ENCODE results near the gene KMO.

Gene KMO

DNA sequence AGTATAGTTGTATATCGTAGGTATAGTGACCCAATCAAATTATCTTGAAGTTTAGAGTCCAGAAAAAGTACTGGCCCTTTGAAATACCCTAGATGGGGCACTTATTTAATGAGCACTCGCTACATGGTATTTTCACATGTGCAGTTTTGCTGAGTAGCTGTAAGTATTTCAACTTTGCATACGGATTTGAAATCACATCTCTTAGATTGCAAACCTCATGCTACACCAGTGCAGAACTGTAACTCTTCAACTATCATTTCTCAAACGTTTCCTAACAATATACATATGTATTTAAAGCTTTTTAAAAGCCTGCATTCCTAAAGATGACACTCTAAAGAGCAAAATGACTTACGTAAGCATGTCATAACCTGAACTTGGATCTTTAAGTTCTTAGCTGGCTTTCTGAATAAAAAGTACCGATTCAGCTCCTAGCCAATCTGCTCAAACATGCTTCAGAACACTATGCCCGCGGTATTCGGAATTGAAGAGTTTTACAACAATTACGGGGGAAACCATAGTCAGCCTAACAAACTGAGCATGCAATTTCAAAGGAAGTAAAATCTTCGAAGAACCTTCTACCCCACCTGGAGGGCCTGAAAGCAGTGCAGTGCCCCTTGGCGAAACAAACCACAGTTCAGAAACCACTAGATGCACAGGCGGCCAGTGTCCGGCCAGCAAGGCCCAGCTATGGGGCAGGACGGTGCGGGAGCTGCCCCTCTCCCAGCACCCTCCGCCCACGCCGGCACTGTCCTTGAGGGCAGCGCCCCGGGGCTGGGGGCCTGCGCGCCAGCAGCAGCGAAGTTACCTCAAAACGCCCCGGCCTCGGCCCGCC, 13.5 kb upstream of the KMO start:
- peaks cover 48% of the 10 kb centered on the region for H3K79me2 ChIP-seq (ENCODE audit: control insufficient read depth, insufficient read depth, low read length, unreplicated experiment)
- H3K4me1 ChIP-seq (ENCODE audit: control insufficient read depth, insufficient read depth, low read length, unreplicated experiment) = peaks cover 10% of the 10 kb centered on the region
- peak overlapping the region; percentile 97 for H3K4me3 ChIP-seq (ENCODE audit: low read depth, low read length)
- H3K36me3 ChIP-seq (ENCODE audit: insufficient read depth, low read length) = peaks cover 5% of the 10 kb centered on the region
- H2AFZ ChIP-seq (ENCODE audit: low read length, unreplicated experiment) = peak overlapping the region; percentile 81
- H3K27ac ChIP-seq (ENCODE audit: low read depth, low read length) = peak overlapping the region; percentile 57
- 0 out of 2 replicates have a peak, but pooled peaks cover 5% of the 10 kb centered on the region for H3K27me3 ChIP-seq (ENCODE audit: insufficient read depth, low read length)

- H3K4me1 ChIP-seq (ENCODE audit: control insufficient read depth, insufficient read depth, low read length, unreplicated experiment) = peaks cover 10% of the 10 kb centered on the region
- H3K27me3 ChIP-seq (ENCODE audit: insufficient read depth, low read length) = 0 out of 2 replicates have a peak, but pooled peaks cover 5% of the 10 kb centered on the region
- H3K79me2 ChIP-seq (ENCODE audit: control insufficient read depth, insufficient read depth, low read length, unreplicated experiment) = peaks cover 43% of the 10 kb centered on the region
- peak within 1 kb of the TSS; percentile 96 for H2AFZ ChIP-seq (ENCODE audit: low read length, unreplicated experiment)
- peak within 1 kb of the TSS; percentile 57 for H3K27ac ChIP-seq (ENCODE audit: low read depth, low read length)
- H3K36me3 ChIP-seq (ENCODE audit: insufficient read depth, low read length) = peaks cover 5% of the 10 kb centered on the region
- H3K4me3 ChIP-seq (ENCODE audit: low read depth, low read length) = peak within 1 kb of the TSS; percentile 97
These were observed 12.7 kb upstream of the KMO start, which contains the start of gene FH for GRCh38 chr1:241519308-241520079. Gene FH, minus strand, starts transcription at chr1:241519755. Its CDS starts 33 bp downstream, at chr1:241519722.

DNA sequence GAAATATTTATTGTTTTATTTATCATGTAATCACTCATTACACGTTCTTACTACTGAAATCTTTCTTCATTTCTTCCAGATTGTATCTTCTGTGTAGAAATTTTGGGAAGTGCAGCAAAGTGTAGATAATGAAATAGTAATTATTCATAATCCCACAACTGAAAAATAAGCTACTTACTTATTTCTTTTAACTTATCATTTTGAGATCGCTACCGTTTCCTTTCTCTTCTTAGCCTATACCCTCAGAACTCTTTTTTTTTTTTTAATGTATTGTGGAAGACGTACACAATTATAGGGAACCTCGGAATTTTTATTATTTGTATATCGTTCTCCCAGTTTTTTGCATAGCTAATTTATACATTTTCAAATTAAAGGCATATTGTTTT, 12.1 kb upstream of the KMO start:
- Histone ChIP-seq H3K4me1 (ENCODE audit: control insufficient read depth, insufficient read depth, low read length, unreplicated experiment) (peaks cover 10% of the 10 kb centered on the region), H3K27ac (ENCODE audit: low read depth, low read length) (peak overlapping the region; percentile 29), H3K79me2 (ENCODE audit: control insufficient read depth, insufficient read depth, low read length, unreplicated experiment) (peaks cover 37% of the 10 kb centered on the region), H3K4me3 (ENCODE audit: low read depth, low read length) (peak overlapping the region; percentile 97), H3K27me3 (ENCODE audit: insufficient read depth, low read length) (0 out of 2 replicates have a peak, but pooled peaks cover 5% of the 10 kb centered on the region), H3K36me3 (ENCODE audit: insufficient read depth, low read length) (peaks cover 5% of the 10 kb centered on the region), H2AFZ (ENCODE audit: low read length, unreplicated experiment) (peak overlapping the region; percentile 96)

- 0 out of 2 replicates have a peak, but pooled peaks cover 5% of the 10 kb centered on the region for H3K27me3 ChIP-seq (ENCODE audit: insufficient read depth, low read length)
- H3K27ac ChIP-seq (ENCODE audit: low read depth, low read length) = no peak overlapping the region
- H2AFZ ChIP-seq (ENCODE audit: low read length, unreplicated experiment) = no peak overlapping the region
- no peaks in the 10 kb centered on the region for H3K36me3 ChIP-seq (ENCODE audit: insufficient read depth, low read length)
- H3K79me2 ChIP-seq (ENCODE audit: control insufficient read depth, insufficient read depth, low read length, unreplicated experiment) = peaks cover 25% of the 10 kb centered on the region
- H3K4me1 ChIP-seq (ENCODE audit: control insufficient read depth, insufficient read depth, low read length, unreplicated experiment) = peaks cover 10% of the 10 kb centered on the region
- H3K4me3 ChIP-seq (ENCODE audit: low read depth, low read length) = no peak overlapping the region
These were observed 10.5 kb upstream of the KMO start for GRCh38 chr1:241521718-241522117.

GRCh38 chr1:241525026-241525425, 7.2 kb upstream of the KMO start:
- Histone ChIP-seq H3K27ac (ENCODE audit: low read depth, low read length) (no peak overlapping the region), H3K79me2 (ENCODE audit: control insufficient read depth, insufficient read depth, low read length, unreplicated experiment) (no peaks in the 10 kb centered on the region), H3K27me3 (ENCODE audit: insufficient read depth, low read length) (0 out of 2 replicates have a peak, but pooled peaks cover 5% of the 10 kb centered on the region), H3K4me3 (ENCODE audit: low read depth, low read length) (no peak overlapping the region), H3K4me1 (ENCODE audit: control insufficient read depth, insufficient read depth, low read length, unreplicated experiment) (no peaks in the 10 kb centered on the region), H2AFZ (ENCODE audit: low read length, unreplicated experiment) (no peak overlapping the region), H3K36me3 (ENCODE audit: insufficient read depth, low read length) (no peaks in the 10 kb centered on the region)

GRCh38 chr1:241527146-241527545, 5.0 kb upstream of the KMO start:
- Histone ChIP-seq H3K79me2 (ENCODE audit: control insufficient read depth, insufficient read depth, low read length, unreplicated experiment) (no peaks in the 10 kb centered on the region), H3K4me1 (ENCODE audit: control insufficient read depth, insufficient read depth, low read length, unreplicated experiment) (no peaks in the 10 kb centered on the region), H3K27me3 (ENCODE audit: insufficient read depth, low read length) (0 out of 2 replicates have a peak, but pooled peaks cover 5% of the 10 kb centered on the region), H3K36me3 (ENCODE audit: insufficient read depth, low read length) (no peaks in the 10 kb centered on the region), H3K4me3 (ENCODE audit: low read depth, low read length) (no peak overlapping the region), H2AFZ (ENCODE audit: low read length, unreplicated experiment) (no peak overlapping the region), H3K27ac (ENCODE audit: low read depth, low read length) (no peak overlapping the region)

- Histone ChIP-seq H3K27ac (ENCODE audit: low read depth, low read length) (peak overlapping the region; percentile 52), H3K4me1 (ENCODE audit: control insufficient read depth, insufficient read depth, low read length, unreplicated experiment) (no peaks in the 10 kb centered on the region), H2AFZ (ENCODE audit: low read length, unreplicated experiment) (peak overlapping the region; percentile 93), H3K79me2 (ENCODE audit: control insufficient read depth, insufficient read depth, low read length, unreplicated experiment) (no peaks in the 10 kb centered on the region), H3K27me3 (ENCODE audit: insufficient read depth, low read length) (peaks cover 3% of the 10 kb centered on the region; the same call in 1 of the 2 replicates), H3K36me3 (ENCODE audit: insufficient read depth, low read length) (no peaks in the 10 kb centered on the region), H3K4me3 (ENCODE audit: low read depth, low read length) (peak overlapping the region; percentile 78)
These were observed 700 bp upstream of the KMO start for GRCh38 chr1:241531195-241532161.

GRCh38 chr1:241532864-241533263, 686 bp downstream of the KMO start:
- Histone ChIP-seq H3K4me1 (ENCODE audit: control insufficient read depth, insufficient read depth, low read length, unreplicated experiment) (no peaks in the 10 kb centered on the region), H3K4me3 (ENCODE audit: low read depth, low read length) (no peak overlapping the region), H3K79me2 (ENCODE audit: control insufficient read depth, insufficient read depth, low read length, unreplicated experiment) (no peaks in the 10 kb centered on the region), H3K27ac (ENCODE audit: low read depth, low read length) (no peak overlapping the region), H3K36me3 (ENCODE audit: insufficient read depth, low read length) (no peaks in the 10 kb centered on the region), H2AFZ (ENCODE audit: low read length, unreplicated experiment) (peak overlapping the region; percentile 41), H3K27me3 (ENCODE audit: insufficient read depth, low read length) (peaks cover 3% of the 10 kb centered on the region; the same call in 1 of the 2 replicates)

- no peak overlapping the region for H3K27ac ChIP-seq (ENCODE audit: low read depth, low read length)
These were observed 1.3 kb downstream of the KMO start for GRCh38 chr1:241533326-241534115.

More at GRCh38 chr1:241533326-241534115, 1.3 kb downstream of the KMO start:
- Histone ChIP-seq H3K4me3 (ENCODE audit: low read depth, low read length) (no peak overlapping the region), H3K4me1 (ENCODE audit: control insufficient read depth, insufficient read depth, low read length, unreplicated experiment) (no peaks in the 10 kb centered on the region), H3K36me3 (ENCODE audit: insufficient read depth, low read length) (no peaks in the 10 kb centered on the region), H3K27me3 (ENCODE audit: insufficient read depth, low read length) (peaks cover 3% of the 10 kb centered on the region; the same call in 1 of the 2 replicates), H3K79me2 (ENCODE audit: control insufficient read depth, insufficient read depth, low read length, unreplicated experiment) (no peaks in the 10 kb centered on the region), H2AFZ (ENCODE audit: low read length, unreplicated experiment) (peak overlapping the region; percentile 41)

All from ACC112 (cell line).